IMR-90 (cell line): ENCODE data around the gene IFT25. TPM values are rescaled to one million over a fixed set of nuclear protein-coding genes. Genes with fewer than 3 reads are reported as not detected.

Source experiments
- ATAC-seq: fragments of 200-7000 bp; cut with Tn5 transposase; 2 replicates; pipeline ENCODE4 v1.9.1; 2020; ENCODE audit warnings: low read depth, mild to moderate bottlenecking, moderate library complexity
- BruUV-seq: library from RNA; stranded (reverse); fragments of 400-500 nt; replicated peaks from 2 replicates; lab custom pipeline; 2021; lab: Mats Ljungman, UMichigan
- CTCF ChIA-PET: fragments of 300-600 bp; formaldehyde crosslinking; extraction: SDS; loops from one replicate; lab custom pipeline; 2021; ENCODE audit warnings: antibody characterized with exemption; lab: Yijun Ruan, JAX
- POLR2A ChIA-PET: fragments of 300-600 bp; sonication (Branson Sonifier 250); formaldehyde crosslinking; loops from one replicate; lab custom pipeline; 2022; ENCODE audit warnings: antibody characterized with exemption; ENCODE audit not compliant: unreplicated experiment; lab: Charles Lee
- DNase-seq: peaks from one replicate; pipeline ENCODE4 v3.0.0; 2013
- H2AFZ ChIP-seq: replicated peaks from 2 replicates; pipeline ENCODE3; 2013; ENCODE audit warnings: low read length, mild to moderate bottlenecking; ENCODE audit not compliant: poor library complexity
- H2AK5ac ChIP-seq: 2 replicates; pipeline ENCODE4 v1.6.1; 2013; ENCODE audit warnings: low read depth, low read length, inconsistent platforms
- H2AK9ac ChIP-seq: replicated peaks from 2 replicates; pipeline ENCODE3; 2013; ENCODE audit warnings: mild to moderate bottlenecking, low read depth, low read length, moderate library complexity; ENCODE audit not compliant: poor library complexity
- H2BK120ac ChIP-seq: 2 replicates; pipeline ENCODE4 v1.6.1; 2013; ENCODE audit warnings: low read depth, low read length, inconsistent platforms
- H2BK15ac ChIP-seq: 3 replicates; pipeline ENCODE4 v1.6.1; 2013; ENCODE audit warnings: low read depth, low read length, inconsistent platforms
- H2BK20ac ChIP-seq: 2 replicates; pipeline ENCODE4 v1.6.1; 2013; ENCODE audit warnings: low read depth, mild to moderate bottlenecking, inconsistent platforms, low read length, moderate library complexity
- H2BK5ac ChIP-seq: 2 replicates; pipeline ENCODE4 v1.6.1; 2013; ENCODE audit warnings: mild to moderate bottlenecking, low read depth, low read length, inconsistent platforms; ENCODE audit not compliant: poor library complexity, severe bottlenecking
- H3K14ac ChIP-seq: replicated peaks from 2 replicates; pipeline ENCODE4 v1.6.1; 2013; ENCODE audit warnings: low read depth, low read length, inconsistent platforms
- H3K18ac ChIP-seq: 2 replicates; pipeline ENCODE4 v1.6.1; 2013; ENCODE audit warnings: low read depth, low read length, control low read depth
- H3K23ac ChIP-seq: 2 replicates; pipeline ENCODE4 v1.6.1; 2013; ENCODE audit warnings: low read depth, low read length, inconsistent platforms
- H3K27ac ChIP-seq: 2 replicates; pipeline ENCODE4 v1.5.1; 2013; ENCODE audit warnings: mild to moderate bottlenecking, control low read depth, low read length; ENCODE audit not compliant: insufficient read depth
- H3K27me3 ChIP-seq: 2 replicates; pipeline ENCODE4 v1.6.1; 2013; ENCODE audit warnings: low read length; ENCODE audit not compliant: control insufficient read depth, insufficient read depth
- H3K36me3 ChIP-seq: 2 replicates; pipeline ENCODE4 v1.6.1; 2013; ENCODE audit warnings: low read length, mixed read lengths; ENCODE audit not compliant: control insufficient read depth, insufficient read depth
- H3K4ac ChIP-seq: 2 replicates; pipeline ENCODE4 v1.6.1; 2013; ENCODE audit warnings: low read depth, low read length, inconsistent platforms
- H3K4me1 ChIP-seq: 2 replicates; pipeline ENCODE4 v1.6.1; 2013; ENCODE audit warnings: low read length, mixed read lengths; ENCODE audit not compliant: control insufficient read depth, insufficient read depth
- H3K4me2 ChIP-seq: 2 replicates; pipeline ENCODE4 v1.6.1; 2013; ENCODE audit warnings: low read depth, mild to moderate bottlenecking, control low read depth, low read length, moderate library complexity
- H3K4me3 ChIP-seq: 2 replicates; pipeline ENCODE4 v1.5.1; 2013; ENCODE audit warnings: low read depth, mild to moderate bottlenecking, control low read depth, low read length, moderate library complexity; ENCODE audit not compliant: insufficient read depth
- H3K56ac ChIP-seq: 2 replicates; pipeline ENCODE4 v1.6.1; 2013; ENCODE audit warnings: low read length, inconsistent platforms; ENCODE audit not compliant: insufficient read depth; ENCODE audit errors: extremely low read depth
- H3K79me1 ChIP-seq, 2 experiments: 2 replicates each; pipeline ENCODE4 v1.6.1; 2013; ENCODE audit warnings: low read length in 2 of 2, inconsistent platforms in 1 of 2, low read depth in 1 of 2
- H3K9ac ChIP-seq: 2 replicates; pipeline ENCODE4 v1.6.1; 2013; ENCODE audit warnings: low read depth, low read length, control low read depth
- H3K9me1 ChIP-seq: 2 replicates; pipeline ENCODE4 v1.6.1; 2013; ENCODE audit warnings: low read length, inconsistent platforms; ENCODE audit not compliant: insufficient read depth
- H3K9me3 ChIP-seq: 2 replicates; pipeline ENCODE4 v1.6.1; 2013; ENCODE audit warnings: low read length; ENCODE audit not compliant: control insufficient read depth, insufficient read depth
- H4K20me1 ChIP-seq: 2 replicates; pipeline ENCODE4 v1.6.1; 2013; ENCODE audit warnings: low read length, inconsistent platforms; ENCODE audit not compliant: insufficient read depth
- H4K5ac ChIP-seq: 2 replicates; pipeline ENCODE4 v1.6.1; 2013; ENCODE audit warnings: mild to moderate bottlenecking, low read depth, low read length, control low read depth
- H4K8ac ChIP-seq, 2 experiments: 2 replicates each; pipeline ENCODE4 v1.6.1; 2013; ENCODE audit warnings: low read depth in 2 of 2, low read length in 2 of 2, control low read depth in 1 of 2, inconsistent platforms in 1 of 2
- H4K91ac ChIP-seq: 2 replicates; pipeline ENCODE4 v1.6.1; 2013; ENCODE audit warnings: low read depth, low read length, inconsistent platforms; ENCODE audit not compliant: insufficient read depth
- CHD1 ChIP-seq: IDR thresholded peaks from 2 replicates; pipeline ENCODE4 v1.6.1; 2012; ENCODE audit warnings: low read depth, low read length, improper control_type of control experiment
- RAD21 ChIP-seq: IDR thresholded peaks from 2 replicates; pipeline ENCODE4 v1.6.1; 2012; ENCODE audit warnings: low read length, improper control_type of control experiment
- WGBS, 2 experiments: methylation state at CpG; one replicate each; pipeline versions ENCODE4 v1.1.5 to v1.1.7; 2013; ENCODE audit warnings: missing lambda C conversion rate in 2 of 2; ENCODE audit not compliant: insufficient read length in 1 of 2; ENCODE audit errors: extremely low coverage in 2 of 2; 5-methylcytosine and 5-hydroxymethylcytosine counted together
- dilution Hi-C: fragments of 300-500 bp; cut with HindIII; formaldehyde crosslinking; loops from one replicate; pipeline ENCODE4 v1.14.3; 2018; ENCODE audit warnings: low sequenced_read_pairs; ENCODE audit not compliant: unreplicated experiment
- in situ Hi-C: fragments of 300-500 bp; cut with MboI; formaldehyde crosslinking; loops from 3 replicates; pipeline ENCODE4 v1.14.3; 2019; ENCODE audit warnings: low sequenced_read_pairs, inconsistent platforms, mixed read lengths
- intact Hi-C: fragments of 100-400 bp; cut with micrococcal nuclease; formaldehyde crosslinking; loops from 2 replicates; pipeline ENCODE4 v1.10.0; 2022
- polyA plus RNA-seq, 3 experiments: library from polyadenylated mRNA; depleted of rRNA; stranded (reverse); fragments of >200 nt; gene quantifications; 2 replicates each; pipeline ENCODE4 v1.2.3, GENCODE V29; 2012; ENCODE audit warnings: low replicate concordance in 1 of 3
- total RNA-seq: library from RNA; depleted of rRNA; stranded (reverse); fragments of >200 nt; gene quantifications from 2 replicates; pipeline ENCODE4 v1.2.3, GENCODE V29; 2012

The IFT25 gene
- total and polyA plus RNA-seq, 2 of the 4 experiments (the other 2 are of a cell fraction), result 9.1 to 38.0 TPM

GRCh38 chr1:53992085-53992874, 46.8 kb upstream of the IFT25 start:
- in situ Hi-C loops, result no loop called here
- no peaks in the 10 kb centered on the region for H4K20me1 ChIP-seq
- no TSS peak for BruUV-seq
- ATAC-seq (no peak), DNase-seq (no peak)
- intact Hi-C loops, result no loop called here
- H3K4me3 ChIP-seq, result no peak overlapping the region
- H3K23ac ChIP-seq, result no peak overlapping the region
- H4K5ac ChIP-seq, result no peak overlapping the region
- TF ChIP-seq CHD1 (no peak), RAD21 (peak; percentile 28; the same call in 1 of the 2 replicates)
- no peak overlapping the region for H2BK20ac ChIP-seq
- ChIA-PET CTCF (interaction anchor here (1.2 kb wide), 1 partner anchor 60 kb away, joined by 3 read pairs; no protein-coding TSS in a partner anchor), POLR2A (no interaction called here)
- 0% methylated on average over 1 of the region's 4 CpGs; no CpG with 5 or more reads in 1 of the 2 experiments for WGBS, 2 experiments
- H3K9ac ChIP-seq, result no peak overlapping the region
- dilution Hi-C loops, result no loop called here
- H3K18ac ChIP-seq, result no peak overlapping the region
- H2AK5ac ChIP-seq, result no peak overlapping the region
- no peak overlapping the region for H2BK120ac ChIP-seq
- H4K91ac ChIP-seq, result no peak overlapping the region
- no peak overlapping the region for H3K27ac ChIP-seq
- H3K56ac ChIP-seq, result no peak overlapping the region
- no peak overlapping the region for H2BK5ac ChIP-seq
- no peak overlapping the region for H4K8ac ChIP-seq
- no peak overlapping the region for H2AFZ ChIP-seq
- no peaks in the 10 kb centered on the region for H3K79me1 ChIP-seq
- peaks cover 2% of the 10 kb centered on the region; the same call in 1 of the 2 replicates for H3K27me3 ChIP-seq
- H3K4ac ChIP-seq, result no peak overlapping the region
- H3K9me1 ChIP-seq, result no peaks in the 10 kb centered on the region
- no peaks in the 10 kb centered on the region for H3K9me3 ChIP-seq
- no peaks in the 10 kb centered on the region for H3K36me3 ChIP-seq
- H3K4me2 ChIP-seq, result no peak overlapping the region
- no peak overlapping the region for H2BK15ac ChIP-seq
- H2AK9ac ChIP-seq, result no peak overlapping the region
- H3K14ac ChIP-seq, result no peak overlapping the region
- no peaks in the 10 kb centered on the region for H3K4me1 ChIP-seq
